Measurements from ENCODE around the gene TTLL12.

DNA sequence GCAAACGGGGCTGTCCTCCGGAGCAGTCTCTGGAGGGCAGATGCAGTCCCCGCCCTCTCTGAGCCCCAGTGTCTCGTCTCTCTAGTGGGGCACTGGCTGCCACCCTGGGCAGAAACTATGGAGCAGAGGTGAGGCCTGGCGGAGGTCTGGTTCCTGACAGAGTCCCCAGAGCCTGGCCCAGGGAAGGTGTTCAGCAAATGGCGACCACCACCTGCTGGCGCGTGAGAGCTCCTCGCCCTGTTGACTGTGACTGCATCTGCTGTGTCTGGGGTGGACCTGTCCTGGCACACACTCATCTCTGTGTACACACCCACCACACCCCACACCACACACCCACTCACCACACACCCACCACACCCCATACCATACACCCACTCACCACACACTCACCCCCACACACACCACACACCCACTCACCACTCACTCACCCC, 18.3 kb upstream of the TTLL12 start:
- TF ChIP-seq, protein P1, sequence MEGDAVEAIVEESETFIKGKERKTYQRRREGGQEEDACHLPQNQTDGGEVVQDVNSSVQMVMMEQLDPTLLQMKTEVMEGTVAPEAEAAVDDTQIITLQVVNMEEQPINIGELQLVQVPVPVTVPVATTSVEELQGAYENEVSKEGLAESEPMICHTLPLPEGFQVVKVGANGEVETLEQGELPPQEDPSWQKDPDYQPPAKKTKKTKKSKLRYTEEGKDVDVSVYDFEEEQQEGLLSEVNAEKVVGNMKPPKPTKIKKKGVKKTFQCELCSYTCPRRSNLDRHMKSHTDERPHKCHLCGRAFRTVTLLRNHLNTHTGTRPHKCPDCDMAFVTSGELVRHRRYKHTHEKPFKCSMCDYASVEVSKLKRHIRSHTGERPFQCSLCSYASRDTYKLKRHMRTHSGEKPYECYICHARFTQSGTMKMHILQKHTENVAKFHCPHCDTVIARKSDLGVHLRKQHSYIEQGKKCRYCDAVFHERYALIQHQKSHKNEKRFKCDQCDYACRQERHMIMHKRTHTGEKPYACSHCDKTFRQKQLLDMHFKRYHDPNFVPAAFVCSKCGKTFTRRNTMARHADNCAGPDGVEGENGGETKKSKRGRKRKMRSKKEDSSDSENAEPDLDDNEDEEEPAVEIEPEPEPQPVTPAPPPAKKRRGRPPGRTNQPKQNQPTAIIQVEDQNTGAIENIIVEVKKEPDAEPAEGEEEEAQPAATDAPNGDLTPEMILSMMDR (IDR thresholded peaks at IDR 0.05) = no peak
- no peak for TF ChIP-seq ZFX (IDR thresholded peaks at IDR 0.05; ENCODE audit: borderline replicate concordance)

Measured in 22Rv1 (cell line).